Raji (cell line): ENCODE data around the gene MTUS2.

Source experiments
- POLR2A ChIP-seq: IDR thresholded peaks from 2 replicates; pipeline ENCODE4 v1.6.1; 2011; ENCODE audit warnings: low read depth, low read length, control low read depth; ENCODE audit not compliant: insufficient read depth

MTUS2 gene

DNA sequence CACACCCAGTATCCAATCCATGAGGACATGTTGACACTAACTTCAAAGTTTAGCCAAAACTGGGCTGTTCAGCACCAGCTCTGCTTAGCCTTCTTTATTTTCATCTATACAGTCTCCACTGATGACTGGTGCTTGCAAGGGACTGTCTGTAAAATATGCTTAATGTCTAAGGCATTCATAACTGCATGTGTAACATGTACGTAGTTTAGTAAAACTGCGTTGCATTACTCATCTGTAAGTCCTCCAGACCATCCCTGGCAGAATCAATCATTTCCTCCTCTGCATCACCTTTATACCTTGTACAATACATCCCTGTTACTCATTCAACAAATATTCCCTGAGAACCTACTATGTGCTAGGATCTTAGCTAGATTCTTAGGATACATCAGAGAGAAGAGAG is 362.1 kb downstream of the MTUS2 start:
- TF ChIP-seq POLR2A, result no peak

DNA sequence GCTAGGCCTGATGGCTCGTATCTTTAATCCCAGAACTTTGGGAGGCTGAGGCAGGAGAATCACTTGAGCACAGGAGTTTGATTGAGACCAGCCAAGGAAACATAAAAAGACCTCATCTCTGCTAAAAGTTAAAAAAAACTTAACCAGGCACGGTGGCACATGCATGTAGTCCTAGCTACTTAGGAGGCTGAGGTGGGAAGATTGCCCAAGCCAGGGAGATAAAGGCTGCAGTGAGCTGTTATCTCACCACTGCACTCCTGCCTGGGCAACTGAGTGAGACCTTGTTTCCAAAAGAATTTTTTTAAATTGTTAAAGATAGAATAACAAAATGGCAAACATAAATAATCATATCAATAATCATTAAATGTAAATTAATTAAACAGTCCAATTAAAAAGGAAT is 365.8 kb downstream of the MTUS2 start:
- TF ChIP-seq POLR2A, result no peak

DNA sequence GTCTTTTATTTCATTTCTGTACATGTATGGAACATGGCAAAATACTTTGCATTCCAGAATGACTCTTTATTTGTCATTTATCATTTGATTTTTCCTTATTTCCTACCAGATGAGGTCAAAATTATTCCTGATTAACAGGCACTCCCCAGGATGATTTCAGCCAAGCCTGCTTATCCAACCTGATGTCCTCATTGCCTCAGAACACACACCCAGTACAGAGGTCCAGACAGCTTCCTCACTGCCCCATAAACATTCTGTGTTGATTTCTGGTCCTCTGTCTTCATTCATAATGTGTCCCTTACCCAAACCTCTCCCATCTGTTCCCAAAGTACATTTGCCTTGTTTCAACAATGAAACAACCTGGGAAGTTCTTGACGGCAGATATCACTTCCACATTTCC is 367.4 kb downstream of the MTUS2 start:
- TF ChIP-seq POLR2A, result no peak

DNA sequence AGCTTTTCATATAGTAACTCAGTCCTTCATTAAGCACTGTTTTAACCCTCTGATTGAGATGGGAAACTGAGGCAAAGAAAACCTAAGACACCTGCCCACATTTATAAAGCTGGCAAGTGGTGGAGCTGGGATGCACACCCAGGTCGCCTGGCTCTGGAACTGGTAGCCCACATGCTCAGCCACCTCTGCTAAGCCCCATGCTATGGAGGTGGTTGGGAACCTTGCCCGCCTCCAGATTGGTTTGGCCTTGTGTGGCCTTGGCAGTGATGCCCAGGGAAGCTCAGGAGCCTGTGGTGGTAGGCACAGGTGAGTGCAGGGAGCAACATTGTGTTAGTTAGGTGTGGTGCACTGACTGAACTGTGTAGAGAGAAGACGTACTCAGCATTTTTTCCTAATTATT is 370.2 kb downstream of the MTUS2 start:
- no peak for TF ChIP-seq POLR2A

DNA sequence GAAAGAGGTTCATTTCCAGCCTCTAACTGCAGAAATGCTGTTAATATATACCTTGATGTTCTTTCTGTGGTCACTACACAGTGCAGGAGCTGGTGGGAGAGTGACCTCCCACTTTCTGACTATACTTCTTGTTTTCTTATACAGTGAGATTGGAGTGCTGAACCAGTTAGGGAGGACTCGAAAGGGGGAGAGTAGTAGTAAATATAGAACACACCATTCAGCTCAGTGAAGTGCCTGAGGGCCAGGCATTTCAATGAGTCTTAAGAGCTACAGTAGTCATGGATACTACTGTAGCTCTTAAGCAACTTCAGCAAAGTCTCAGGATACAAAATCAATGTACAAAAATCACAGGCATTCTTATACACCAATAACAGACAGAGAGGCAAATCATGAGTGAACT is 372.9 kb downstream of the MTUS2 start:
- TF ChIP-seq POLR2A, result no peak

DNA sequence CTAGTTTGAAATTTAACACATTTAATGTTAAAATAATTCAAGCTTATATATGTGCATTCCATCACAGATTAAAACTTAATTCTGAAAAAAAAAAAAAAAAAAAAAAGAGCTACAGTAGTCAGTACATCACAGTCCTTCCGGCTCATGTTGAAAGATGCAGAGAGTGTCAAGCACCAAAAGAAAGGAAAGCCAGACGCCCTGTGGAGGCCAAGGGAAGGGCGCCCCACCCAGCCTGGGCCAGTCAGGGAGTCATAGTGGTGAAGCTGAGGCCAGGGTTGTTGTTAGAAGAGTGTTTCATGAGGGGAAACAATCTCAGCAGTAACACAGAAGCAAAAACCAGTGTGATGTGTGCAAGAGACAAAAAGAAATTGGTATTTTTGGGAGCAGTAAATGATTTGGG is 375.3 kb downstream of the MTUS2 start:
- no peak for TF ChIP-seq POLR2A

DNA sequence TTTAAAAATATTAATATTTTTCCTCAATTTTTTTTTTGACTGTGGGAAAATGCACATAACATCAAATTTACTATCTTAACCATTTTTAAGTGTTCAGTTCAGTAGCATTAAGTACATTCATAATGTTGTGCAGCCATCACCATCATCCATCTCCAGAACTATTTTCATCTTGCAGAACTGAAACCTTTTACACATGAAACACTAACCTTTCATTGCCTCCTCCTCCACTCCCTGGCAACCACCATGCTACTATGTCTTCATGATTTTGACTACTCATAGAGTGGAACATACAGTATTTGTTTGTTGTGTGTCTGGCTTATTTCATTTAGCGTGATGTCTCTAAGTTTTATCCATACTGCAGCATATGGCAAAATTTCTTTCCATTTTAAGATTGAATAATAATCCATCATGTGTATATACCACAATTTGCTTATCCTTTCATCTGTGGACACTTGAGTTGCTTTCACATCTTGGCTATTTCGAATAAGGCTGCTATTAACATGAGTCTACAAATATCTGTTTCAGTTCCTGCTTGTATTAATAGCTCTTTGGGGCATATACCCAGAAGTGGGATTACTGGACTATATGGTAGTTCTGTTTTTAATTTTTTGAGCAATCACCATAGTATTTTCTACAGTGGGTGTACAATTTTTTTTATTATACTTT is 376.4 kb downstream of the MTUS2 start:
- no peak for TF ChIP-seq POLR2A

DNA sequence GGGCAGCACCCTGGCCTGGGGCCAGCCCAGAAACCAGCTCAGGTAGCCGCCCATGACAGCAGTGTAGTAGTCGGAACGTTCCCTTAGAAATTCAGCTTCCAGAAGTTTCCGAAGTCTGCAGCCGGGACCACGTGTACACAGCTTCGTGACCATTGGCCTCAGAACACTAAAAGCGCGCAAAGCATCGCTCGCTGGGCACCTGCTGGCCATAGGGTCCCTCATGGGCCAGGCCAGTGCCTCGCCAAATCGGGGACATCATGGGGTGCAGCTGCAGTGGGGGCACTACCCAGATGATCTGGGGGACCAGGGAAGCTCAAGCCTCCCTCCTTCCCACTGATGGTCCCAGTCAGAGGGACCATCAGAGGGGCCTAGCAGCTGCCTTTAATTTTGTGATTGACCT is 384.5 kb downstream of the MTUS2 start:
- TF ChIP-seq POLR2A, result no peak

DNA sequence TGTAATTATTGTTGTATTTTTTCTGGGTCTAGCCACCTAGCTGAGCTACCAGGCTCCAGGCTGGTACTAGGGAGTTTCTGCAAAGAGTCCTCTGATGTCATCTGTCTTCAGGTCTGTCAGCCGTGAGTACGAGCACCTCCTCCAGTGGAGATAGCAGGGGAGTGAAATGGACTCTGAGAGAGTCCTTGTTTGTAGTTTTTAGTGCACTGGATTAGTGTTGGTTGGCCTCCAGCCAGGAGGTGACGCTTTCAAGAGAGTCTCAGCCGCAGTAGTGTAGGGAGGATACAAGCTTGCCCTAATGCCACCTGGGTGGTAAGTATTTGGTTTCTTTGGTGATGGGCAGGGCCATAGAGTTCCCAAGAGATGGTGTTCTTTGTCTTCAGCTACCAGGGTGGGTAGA is 390.5 kb downstream of the MTUS2 start:
- no peak for TF ChIP-seq POLR2A

DNA sequence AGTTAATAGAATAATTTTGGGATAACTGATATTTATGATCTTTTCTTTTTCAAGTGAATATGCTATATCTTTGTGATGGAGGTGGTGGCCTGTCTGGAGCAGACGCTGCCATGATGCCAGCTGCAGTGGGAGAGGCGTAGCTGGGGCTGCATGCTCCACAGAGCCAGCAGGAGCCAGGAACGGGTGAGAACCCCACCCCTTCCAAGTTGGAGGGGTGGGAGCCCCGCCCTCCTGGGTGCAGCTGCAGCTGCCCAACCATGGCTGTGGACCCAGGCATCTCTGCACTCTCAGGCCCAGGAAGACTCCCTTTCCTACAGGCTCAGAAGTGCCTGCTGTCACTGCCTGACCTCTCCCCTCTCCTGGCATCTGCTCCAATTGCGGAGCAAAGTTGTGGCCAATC is 402.3 kb downstream of the MTUS2 start:
- TF ChIP-seq POLR2A, result no peak

DNA sequence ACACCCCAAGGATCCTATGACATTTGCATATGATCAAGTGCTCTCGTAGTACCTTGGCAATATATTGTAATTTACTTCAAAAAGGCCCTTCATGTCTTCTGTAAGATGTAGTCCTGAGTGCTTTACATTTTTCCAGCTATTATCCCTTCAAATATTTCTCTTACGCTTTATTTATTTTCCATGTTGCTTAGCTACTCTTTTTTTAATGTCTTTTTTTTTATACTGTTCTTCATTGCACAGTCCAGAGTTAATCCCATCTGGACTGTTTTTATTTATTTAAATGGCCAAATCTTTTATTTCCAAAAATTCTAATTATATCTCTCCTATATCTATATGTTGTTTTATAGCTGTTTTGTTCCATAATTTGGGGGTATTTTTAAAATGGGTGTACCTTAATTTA is 404.1 kb downstream of the MTUS2 start:
- TF ChIP-seq POLR2A, result no peak

DNA sequence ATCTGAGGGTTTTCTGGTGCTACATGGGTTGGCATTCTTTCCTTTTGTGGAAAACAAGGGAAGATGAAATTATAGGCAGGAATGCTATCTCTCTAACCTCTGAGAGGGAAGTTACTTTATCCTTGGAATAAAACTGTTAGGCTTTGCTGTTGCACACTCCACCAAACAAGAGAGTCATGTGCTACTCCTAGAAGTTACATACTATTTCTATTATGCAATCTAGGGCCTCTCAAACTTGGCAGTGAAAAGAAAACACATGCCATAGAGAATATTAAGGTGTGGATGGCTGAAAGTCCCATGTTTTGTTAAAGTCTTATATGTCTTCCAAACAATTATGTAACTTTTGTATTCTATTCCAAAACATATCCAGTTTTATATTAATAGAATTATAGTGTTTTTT is 407.4 kb downstream of the MTUS2 start:
- no peak for TF ChIP-seq POLR2A

DNA sequence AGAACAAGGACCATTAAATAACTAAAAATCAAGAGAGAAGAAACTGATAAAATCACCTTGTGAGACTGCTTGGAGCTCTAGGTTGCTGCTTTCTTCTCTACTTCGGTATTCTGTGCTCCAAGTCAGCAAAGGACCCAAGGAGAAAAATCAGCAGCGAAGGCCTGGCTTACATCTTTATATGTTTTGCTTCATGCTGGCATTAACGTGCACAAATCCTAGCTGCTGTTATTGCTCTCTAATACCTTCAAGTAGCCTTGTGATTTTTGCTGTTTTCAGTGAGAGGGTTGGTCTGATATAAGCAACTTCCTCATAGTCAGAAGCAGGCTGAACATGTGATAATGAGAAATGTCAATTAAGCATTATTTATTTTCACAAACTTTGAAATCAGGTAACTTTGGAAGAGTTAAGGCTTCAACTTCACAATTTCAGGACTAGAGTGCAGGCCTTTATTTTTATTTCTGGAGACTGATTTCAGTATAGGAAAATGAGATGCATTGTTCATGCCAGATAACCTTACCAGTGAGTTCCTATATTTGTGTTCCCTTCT is 410.2 kb downstream of the MTUS2 start:
- TF ChIP-seq POLR2A, result no peak

DNA sequence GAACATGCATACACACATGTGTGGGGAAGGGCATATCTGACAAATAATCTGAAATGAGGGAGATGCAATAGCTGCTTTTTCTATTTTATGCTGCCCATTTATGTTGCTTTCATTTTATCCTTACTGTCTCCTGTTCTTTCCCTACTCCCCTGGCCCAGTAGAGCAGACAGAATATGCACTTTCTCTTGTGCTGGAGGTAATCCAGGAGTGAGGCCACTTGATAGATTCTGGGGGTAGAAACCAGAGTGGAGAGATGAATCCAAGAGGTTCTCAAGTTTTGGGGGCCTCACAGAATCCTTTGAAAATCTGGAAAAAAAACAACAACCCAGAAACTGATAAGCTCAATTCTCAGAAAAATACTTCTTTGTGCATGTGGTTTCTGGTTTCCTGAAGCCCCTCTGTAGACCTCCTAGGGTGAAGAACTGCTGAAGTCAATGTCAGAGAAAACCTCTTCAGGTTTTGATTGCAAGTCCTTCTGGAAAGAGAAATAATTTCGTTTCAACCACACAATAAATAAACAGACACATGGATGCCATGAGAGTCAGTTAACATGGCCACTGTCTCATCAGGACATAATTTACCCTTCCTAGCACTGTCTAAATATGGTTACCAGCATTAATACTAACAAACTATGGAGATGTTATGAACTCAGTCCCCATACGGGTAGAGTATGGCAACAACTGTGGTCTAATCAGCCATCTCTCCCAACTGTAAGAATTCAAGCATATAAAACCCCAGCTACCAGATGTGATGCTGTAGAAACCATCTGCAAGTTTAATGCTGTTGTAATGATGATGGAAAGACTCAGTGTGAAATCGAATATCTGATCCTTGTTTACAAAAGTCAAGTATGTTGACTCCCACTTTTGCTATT is 419.8 kb downstream of the MTUS2 start:
- no peak for TF ChIP-seq POLR2A

DNA sequence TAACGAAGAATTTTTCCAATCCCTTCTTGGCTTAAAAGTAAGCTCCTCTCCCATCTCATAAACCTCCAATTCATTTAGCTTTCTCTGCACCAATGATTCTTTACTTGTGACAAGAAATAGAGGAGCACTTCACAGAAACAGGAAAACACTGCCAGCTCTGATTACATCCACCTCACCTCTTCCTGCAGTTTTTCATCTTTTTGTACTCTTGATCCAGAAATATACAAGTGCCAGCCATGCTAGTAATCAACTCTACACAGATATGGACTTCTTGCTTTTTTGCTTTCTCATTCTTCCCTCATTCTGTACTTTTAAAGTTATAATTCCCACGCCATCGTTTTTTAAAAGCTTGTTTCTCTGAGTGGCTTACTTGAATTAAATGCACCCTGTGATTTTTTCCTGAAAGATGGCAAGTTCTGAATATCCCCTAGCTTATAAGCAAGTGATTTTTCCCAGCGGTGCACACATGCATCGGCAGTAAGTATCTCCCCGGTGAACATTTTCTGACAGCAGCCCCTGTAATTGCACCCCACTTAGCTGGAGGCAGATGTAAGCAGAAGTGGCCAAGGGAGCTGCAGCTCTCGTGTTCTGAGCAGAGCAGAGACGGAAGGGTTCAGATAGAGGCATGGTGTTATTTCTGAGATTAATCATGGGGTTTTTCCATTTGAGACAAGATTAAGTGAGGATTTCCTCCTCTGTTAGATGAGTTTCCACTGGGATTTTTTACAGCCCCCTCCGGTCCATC is 434.7 kb downstream of the MTUS2 start:
- no peak for TF ChIP-seq POLR2A

DNA sequence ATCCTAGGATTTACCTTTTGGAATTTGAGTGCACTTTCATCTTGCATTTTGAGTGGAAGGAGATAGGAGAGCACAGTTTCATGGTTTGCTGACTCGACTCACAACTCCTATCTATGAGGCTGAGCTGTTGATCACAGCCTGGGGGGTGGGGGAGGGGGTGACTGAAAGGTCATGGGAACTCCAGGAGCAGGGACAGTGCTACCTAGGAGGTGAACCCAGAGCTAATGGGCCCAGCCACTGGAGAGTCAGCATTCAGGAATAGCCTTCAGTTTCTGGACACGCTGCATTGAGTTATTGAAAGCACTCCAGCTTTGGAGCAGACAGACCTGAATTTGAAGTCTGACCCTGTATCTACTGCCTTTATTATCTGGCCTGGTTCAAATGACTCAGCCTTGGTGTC is 435.4 kb downstream of the MTUS2 start:
- no peak for TF ChIP-seq POLR2A
